ENCODE data around the gene STRN3.
"Not testable (repeated sequence)": the region's sequence is repeated elsewhere in the genome, so short reads cannot be mapped to it uniquely, and the experiment has no call there.

STRN3 gene

GRCh38 chr14:30999038-30999773 lies 27.0 kb downstream of the STRN3 start:
- DNase-seq, result no peak

GRCh38 chr14:30998100-30998706 lies 28.0 kb downstream of the STRN3 start:
- no peak for DNase-seq

DNA sequence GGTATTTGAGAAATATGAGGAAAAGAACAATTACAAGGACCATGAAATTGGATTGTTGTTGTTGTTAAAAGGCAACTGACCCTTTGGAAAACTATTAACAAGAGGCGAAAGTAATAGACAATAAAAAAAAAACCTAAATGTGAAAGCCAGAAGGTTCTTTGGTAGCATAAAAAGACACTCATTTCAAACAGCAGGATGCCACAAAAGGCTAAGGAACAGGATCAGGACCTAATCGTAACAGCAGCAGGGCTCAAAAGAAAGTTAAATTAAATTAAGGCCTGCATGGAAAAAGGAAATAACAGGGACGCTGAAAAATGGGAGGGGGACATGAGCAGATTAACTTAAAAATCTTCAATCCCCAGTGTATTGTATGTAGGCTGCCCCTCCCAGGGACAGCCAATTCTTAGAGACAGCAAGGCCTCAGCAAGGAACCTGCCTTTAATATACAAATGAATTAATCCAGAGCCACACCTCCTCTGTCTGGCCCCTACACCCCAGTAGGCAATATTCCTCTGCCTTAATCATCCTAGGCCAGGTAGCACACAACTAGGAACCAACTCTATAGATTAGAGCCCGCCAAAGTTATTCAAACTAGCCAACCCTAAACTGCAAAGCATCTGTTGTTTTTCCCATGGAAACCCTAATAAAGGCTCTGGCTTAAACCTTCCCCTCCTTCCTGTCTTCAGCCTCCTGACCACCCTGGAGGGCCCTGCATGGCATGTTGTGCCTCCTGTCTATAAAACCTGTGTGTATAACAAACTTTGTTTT lies 29.1 kb downstream of the STRN3 start:
- DNase-seq, result no peak

DNA sequence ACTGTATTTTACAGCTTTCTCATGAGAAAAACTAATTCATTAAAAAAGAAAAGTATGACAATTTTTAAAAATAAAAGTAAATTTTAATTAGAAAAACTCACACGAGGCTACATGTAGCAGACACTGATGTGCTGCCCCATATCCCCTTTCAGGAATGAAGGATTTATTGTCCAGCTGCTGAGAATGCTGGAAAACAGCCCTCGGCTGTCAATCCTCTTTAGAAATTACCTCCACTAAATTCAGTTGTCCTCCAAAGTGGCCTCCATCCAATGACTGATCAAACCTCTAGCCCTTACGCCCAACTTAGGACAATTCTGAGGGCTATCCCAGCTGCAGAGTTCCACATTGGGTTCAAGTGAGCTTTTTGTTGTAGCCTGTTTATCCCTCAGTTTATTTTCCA lies 30.5 kb downstream of the STRN3 start:
- no peak for DNase-seq

- DNase-seq, result no peak
These were observed 31.2 kb downstream of the STRN3 start for GRCh38 chr14:30994681-30995620.

DNA sequence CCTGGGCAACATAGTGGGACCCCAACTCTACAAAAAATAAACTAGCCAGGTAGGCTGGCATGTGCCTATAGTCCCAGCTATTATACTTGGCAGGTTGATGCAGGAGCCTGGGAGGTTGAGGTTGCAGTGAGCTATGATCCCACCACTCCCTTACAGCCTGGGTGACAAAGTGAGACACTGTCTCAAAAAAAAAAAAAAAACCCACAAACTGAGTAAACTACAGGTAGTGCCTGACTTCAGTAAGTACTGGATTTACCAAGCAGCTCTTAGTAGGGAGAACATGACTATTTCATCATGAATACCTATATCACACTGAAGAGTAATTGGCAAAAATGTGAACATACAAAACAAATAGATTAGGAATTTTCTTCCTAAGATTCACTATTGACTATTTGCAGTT lies 33.1 kb downstream of the STRN3 start:
- DNase-seq, result no peak

DNA sequence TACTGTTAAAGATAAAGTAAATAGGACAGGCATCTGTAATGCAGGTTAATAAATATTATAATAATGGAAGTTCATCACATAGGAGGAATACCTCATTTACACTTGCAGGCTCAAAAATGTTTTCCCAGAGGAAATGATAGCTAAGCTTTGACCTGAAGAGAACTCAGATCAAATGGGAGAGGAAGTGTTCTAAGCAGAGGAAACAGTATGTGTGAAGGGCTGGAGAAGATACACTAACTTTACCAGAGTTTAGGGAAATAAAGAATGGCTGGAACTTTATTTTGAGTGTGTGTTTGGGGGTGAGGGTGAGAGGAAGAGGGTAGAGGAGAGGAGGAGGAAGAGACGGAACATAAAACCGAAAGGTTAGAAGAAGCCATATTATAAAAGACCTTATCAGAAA lies 34.8 kb downstream of the STRN3 start:
- no peak for DNase-seq

DNA sequence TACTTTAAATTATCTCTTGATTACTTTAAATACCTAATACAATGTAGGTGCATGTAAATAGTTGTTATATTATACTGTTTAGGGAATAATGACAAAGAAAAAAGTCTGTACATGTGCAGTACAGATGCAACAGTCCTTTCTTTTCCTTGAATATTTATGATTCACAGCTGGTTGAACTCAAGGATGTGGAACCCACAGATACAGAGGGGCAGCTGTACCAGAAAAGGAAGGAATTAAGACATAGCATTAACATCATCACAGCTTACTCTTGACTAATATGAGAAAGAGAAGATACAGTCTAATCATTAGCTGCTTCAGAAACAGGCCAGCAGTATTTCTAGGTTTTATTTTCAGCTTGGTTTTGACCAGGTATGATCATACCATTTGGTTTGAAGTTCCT lies 35.4 kb downstream of the STRN3 start:
- DNase-seq, result no peak

GRCh38 chr14:30988509-30988908 lies 37.7 kb downstream of the STRN3 start:
- no peak for DNase-seq

- DNase-seq, result no peak
These were observed 40.4 kb downstream of the STRN3 start for GRCh38 chr14:30985796-30986195.

DNA sequence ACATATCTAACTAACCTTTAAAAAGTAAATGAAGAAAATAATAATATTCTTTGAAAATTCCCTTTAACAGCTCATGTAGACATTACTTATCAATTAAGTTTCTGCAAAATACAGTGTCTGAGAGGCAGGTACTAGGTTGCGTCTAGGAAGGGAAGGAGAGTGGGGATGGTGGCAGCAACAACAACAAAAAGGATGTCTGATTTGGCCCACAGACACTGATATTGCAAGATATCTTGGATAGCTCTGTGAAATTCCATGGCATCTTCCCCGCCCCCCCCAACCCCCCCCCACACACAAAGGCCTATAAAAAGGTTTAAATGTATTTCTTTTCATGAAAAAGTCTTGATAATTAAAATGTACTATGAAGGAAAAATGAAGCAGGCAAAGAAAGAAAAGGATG lies 42.3 kb downstream of the STRN3 start:
- DNase-seq, result no peak

DNA sequence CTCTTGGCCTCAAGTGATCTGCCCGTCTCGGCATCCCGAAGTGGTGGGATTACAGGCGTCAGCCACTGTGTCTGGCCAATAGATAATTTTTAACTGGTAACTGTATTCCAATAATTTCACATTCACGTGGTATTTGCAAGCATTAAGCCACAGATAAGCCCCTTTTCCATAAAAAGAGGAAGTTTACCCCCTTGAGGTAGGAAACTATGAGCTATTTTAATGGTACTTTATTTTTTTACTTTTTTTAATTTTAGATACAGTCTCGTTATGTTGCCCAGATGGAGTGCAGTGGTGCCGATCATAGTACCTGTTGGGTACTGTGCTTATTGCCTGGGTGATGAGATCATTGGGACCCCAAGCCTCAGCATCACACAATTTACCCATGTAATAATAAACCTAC lies 43.6 kb downstream of the STRN3 start:
- no peak for DNase-seq

GRCh38 chr14:30980980-30981379 lies 45.2 kb downstream of the STRN3 start:
- DNase-seq, result no peak

- DNase-seq, result peak; percentile 34
These were observed 46.0 kb downstream of the STRN3 start for GRCh38 chr14:30980106-30980704.

GRCh38 chr14:30977752-30978151 lies 48.4 kb downstream of the STRN3 start:
- DNase-seq, result no peak

GRCh38 chr14:30974628-30975027 lies 51.6 kb downstream of the STRN3 start:
- no peak for DNase-seq

GRCh38 chr14:30972882-30973582 lies 53.1 kb downstream of the STRN3 start:
- no peak for DNase-seq

- DNase-seq, result not testable (repeated sequence)
These were observed 54.0 kb downstream of the STRN3 start for GRCh38 chr14:30972036-30972732.

- no peak for DNase-seq
These were observed 54.6 kb downstream of the STRN3 start for GRCh38 chr14:30971586-30971985.

DNA sequence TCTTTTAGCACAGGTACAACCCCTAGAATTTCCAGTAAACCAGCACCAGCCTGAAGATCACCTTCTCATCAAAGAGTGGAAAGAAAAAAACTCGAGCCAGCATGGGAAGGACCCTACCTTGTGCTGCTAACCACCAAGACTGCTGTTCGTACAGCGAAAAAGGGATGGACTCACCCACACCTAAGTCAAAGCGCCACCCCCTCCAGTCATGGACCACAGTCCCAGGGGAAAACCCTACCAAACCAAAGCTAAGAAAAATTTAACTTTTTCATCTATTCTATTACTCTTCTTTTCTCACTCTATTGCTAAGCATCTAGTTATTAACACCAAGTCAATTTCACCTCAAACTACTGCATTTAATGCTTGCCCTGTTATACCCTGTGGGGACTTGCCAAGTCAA lies 56.4 kb downstream of the STRN3 start:
- DNase-seq, result not testable (repeated sequence)

Data from NCI-H1092 treated with DMSO at 0.1 percent for 48 hours (cell line).